AG04450 (cell line): ENCODE measurements around the gene CYP26C1. TPM values are rescaled to one million over a fixed set of nuclear protein-coding genes. Genes with fewer than 3 reads are reported as not detected.

Experiments used
- CTCF ChIA-PET: fragments of 300-600, 350-600 bp; formaldehyde crosslinking; extraction: SDS; loops from one replicate; lab custom pipeline; 2022; ENCODE audit warnings: antibody characterized with exemption, inconsistent platforms; lab: Charles Lee
- POLR2A ChIA-PET: fragments of 350-600 bp; formaldehyde crosslinking; extraction: SDS; loops from one replicate; lab custom pipeline; 2021; ENCODE audit warnings: antibody characterized with exemption, inconsistent platforms; lab: Yijun Ruan, JAX
- DNase-seq: peaks from one replicate; pipeline ENCODE4 v3.0.0-alpha.2; 2011; ENCODE audit warnings: low read depth, low spot score
- H3K27ac ChIP-seq: one replicate; pipeline ENCODE4 v1.5.1; 2012; ENCODE audit warnings: low read depth, low read length, control low read depth
- H3K27me3 ChIP-seq: one replicate; pipeline ENCODE4 v1.6.0; 2012; ENCODE audit warnings: low read length; ENCODE audit not compliant: control insufficient read depth, insufficient read depth
- H3K4me3 ChIP-seq: 2 replicates; pipeline ENCODE4 v1.5.1; 2011; ENCODE audit warnings: mild to moderate bottlenecking, low read depth, low read length, control low read depth
- H3K9me3 ChIP-seq: 2 replicates; pipeline ENCODE4 v1.5.1; 2012; ENCODE audit warnings: low read length; ENCODE audit not compliant: control insufficient read depth, insufficient read depth
- polyA plus RNA-seq: library from polyadenylated mRNA; depleted of rRNA; stranded (reverse); fragments of >200 nt; gene quantifications from 2 replicates; pipeline ENCODE4 v1.2.3, GENCODE V29; 2011
- TF ChIP-seq, protein P1 (sequence below): IDR thresholded peaks from 2 replicates; pipeline ENCODE4 v1.5.1; 2011; ENCODE audit warnings: low read depth, low read length, control low read depth, inconsistent platforms

CYP26C1 gene
- polyA plus RNA-seq, 1 experiment = not detected

DNA sequence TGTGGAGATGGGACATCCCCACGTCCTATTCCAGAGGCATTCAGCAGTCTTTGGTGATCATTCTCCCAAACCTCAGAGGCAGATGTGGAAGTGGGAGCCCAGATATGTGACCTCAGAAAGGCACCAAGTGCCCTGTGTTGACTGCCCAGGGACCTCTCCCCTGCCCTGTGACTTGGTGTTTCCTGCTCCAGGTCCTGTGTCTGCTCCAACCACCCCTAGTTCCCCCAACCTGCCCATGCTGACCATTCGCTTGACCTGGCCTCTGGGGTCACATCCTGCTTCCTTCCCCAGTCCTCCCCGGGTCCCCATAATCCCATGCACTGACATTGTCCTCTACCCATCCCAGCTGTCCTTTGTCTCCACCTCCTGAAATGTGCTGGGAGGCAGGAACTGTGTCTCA is 20.7 kb downstream of the CYP26C1 start:
- DNase-seq = no peak
- H3K9me3 ChIP-seq = no peaks in the 10 kb centered on the region
- TF ChIP-seq, protein P1, sequence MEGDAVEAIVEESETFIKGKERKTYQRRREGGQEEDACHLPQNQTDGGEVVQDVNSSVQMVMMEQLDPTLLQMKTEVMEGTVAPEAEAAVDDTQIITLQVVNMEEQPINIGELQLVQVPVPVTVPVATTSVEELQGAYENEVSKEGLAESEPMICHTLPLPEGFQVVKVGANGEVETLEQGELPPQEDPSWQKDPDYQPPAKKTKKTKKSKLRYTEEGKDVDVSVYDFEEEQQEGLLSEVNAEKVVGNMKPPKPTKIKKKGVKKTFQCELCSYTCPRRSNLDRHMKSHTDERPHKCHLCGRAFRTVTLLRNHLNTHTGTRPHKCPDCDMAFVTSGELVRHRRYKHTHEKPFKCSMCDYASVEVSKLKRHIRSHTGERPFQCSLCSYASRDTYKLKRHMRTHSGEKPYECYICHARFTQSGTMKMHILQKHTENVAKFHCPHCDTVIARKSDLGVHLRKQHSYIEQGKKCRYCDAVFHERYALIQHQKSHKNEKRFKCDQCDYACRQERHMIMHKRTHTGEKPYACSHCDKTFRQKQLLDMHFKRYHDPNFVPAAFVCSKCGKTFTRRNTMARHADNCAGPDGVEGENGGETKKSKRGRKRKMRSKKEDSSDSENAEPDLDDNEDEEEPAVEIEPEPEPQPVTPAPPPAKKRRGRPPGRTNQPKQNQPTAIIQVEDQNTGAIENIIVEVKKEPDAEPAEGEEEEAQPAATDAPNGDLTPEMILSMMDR = no peak
- H3K27ac ChIP-seq = no peak overlapping the region
- CTCF ChIA-PET = interaction anchor here (0.6 to 3.9 kb wide), 20 partner anchors 9 to 709 kb away, joined by 3 to 39 read pairs (median 8); no protein-coding TSS in a partner anchor
- H3K4me3 ChIP-seq = no peak overlapping the region
- POLR2A ChIA-PET = no interaction called here
- peaks cover 29% of the 10 kb centered on the region for H3K27me3 ChIP-seq

DNA sequence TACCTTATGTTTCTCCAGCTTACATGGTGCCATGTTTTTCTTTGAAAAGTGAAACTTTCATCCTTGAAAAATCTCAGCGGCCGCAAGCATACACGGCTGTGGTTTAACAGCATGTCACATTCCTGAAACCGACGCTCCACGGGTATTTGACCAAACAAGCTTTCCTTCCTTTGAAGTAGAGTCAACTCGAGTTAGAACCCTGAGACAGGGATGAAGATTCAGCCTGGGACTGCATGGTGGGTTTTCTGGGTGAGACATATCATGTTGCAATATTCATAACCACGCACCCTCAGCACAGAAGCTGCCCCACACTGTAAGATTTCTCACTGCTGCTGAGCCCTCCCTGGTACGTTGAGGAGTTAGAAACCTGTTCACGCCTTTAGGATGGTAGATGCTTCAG is 21.2 kb downstream of the CYP26C1 start:
- ChIA-PET CTCF (interaction anchor here (0.6 to 3.9 kb wide), 8 partner anchors 12 to 710 kb away, joined by 3 to 39 read pairs (median 14); no protein-coding TSS in a partner anchor), POLR2A (no interaction called here)
- H3K4me3 ChIP-seq = no peak overlapping the region
- H3K9me3 ChIP-seq = no peaks in the 10 kb centered on the region
- H3K27ac ChIP-seq = no peak overlapping the region
- TF ChIP-seq, protein P1 = no peak
- DNase-seq = no peak
- peaks cover 25% of the 10 kb centered on the region for H3K27me3 ChIP-seq

DNA sequence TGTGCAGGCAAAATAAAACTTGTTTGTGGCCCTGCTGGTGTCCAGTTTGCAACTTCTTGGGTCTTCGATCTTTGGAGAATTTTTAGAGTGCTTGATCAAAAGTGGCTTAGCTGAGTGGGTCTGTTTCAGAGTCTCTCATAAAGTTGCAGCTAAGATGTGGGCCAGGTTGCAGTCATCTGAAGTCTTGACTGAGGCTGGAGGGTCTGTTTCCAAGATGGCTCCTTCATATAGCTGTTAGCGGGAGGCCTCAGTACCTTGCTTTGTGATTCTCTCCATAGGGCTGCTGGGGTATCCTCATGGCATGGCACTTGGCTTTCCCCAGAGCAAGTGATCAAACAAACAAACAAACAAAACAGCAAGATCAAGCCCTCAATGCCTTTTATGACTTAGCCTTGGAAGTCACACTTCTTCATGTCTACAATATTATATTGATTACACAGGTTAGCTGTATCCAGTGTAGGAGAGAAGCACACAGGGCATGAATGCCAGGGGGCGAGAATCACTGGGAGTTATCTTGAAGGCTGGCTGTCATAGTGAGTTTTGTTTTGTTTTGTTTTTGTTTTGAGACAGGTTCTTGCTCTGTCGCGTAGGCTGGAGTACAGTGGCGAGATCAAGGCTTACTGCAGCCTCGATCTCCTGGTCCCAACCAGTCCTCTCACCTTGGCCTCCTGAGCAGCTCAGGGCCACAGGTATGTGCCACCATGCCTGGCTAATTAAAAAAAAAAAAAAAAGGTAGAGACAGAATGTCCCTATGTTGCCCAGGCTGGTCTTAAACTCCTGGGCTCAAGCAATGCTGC is 23.3 kb downstream of the CYP26C1 start:
- Histone ChIP-seq H3K9me3 (no peaks in the 10 kb centered on the region), H3K4me3 (no peak overlapping the region), H3K27ac (no peak overlapping the region), H3K27me3 (peaks cover 29% of the 10 kb centered on the region)
- POLR2A ChIA-PET = no interaction called here
- CTCF ChIA-PET = interaction anchor here (1.1 kb wide), 1 partner anchor 11 kb away, joined by 3 read pairs; no protein-coding TSS in a partner anchor
- TF ChIP-seq, protein P1 = no peak
- no peak for DNase-seq

DNA sequence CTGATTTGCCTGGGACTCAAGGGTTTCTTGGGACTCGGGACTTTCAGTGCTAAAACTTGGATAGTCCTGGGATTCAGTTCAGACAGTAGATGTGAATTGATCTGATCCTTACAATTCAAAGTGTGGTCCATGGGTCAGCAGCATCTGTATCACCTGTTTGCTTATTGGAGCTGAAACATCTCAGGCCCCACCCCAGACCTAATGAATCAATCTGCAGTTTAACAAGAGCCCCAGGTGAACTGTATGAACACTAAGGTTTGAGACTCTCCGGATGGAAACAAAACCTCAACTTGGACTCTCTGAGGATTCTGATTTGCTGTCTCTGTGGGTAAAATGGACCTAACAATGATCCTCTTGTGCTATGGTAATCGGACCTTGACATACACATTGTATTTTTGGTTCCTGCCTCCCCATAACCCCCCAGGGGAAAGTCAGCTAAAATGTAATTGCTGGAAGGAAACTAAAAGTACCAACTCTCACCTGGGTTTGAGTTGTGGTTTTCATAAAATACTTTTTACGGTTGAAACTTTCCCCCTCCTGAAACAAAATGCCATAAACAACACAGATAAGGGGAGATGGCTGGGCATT is 24.8 kb downstream of the CYP26C1 start:
- no peaks in the 10 kb centered on the region for H3K9me3 ChIP-seq
- POLR2A ChIA-PET = no interaction called here
- no peak overlapping the region for H3K4me3 ChIP-seq
- TF ChIP-seq, protein P1 = no peak
- no peak overlapping the region for H3K27ac ChIP-seq
- peaks cover 21% of the 10 kb centered on the region for H3K27me3 ChIP-seq
- CTCF ChIA-PET = no interaction called here
- DNase-seq = no peak

DNA sequence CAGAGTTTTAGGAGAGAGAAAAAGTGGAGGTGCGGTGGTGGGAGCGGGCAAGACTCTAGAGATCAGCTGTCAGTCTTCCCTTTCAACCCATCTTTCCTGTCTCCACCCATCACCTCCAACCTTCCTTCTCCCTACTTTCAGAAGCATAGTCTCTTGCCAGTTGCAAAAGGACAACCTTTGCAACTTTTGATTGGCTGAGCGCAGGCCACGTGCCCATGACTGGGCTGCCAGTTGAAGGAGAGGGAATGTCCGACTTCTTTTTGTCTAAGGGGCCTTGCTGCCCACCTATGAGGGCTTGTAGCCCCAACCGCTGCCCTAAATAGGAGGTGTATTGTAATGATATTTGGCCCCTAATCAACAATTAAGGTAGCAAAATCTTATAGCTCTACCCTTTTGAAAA is 25.7 kb downstream of the CYP26C1 start:
- CTCF ChIA-PET = no interaction called here
- TF ChIP-seq, protein P1 = no peak
- POLR2A ChIA-PET = no interaction called here

More for the DNA sequence above, 25.7 kb downstream of the CYP26C1 start:
- Histone ChIP-seq H3K27me3 (peaks cover 19% of the 10 kb centered on the region), H3K4me3 (no peak overlapping the region), H3K27ac (no peak overlapping the region), H3K9me3 (no peaks in the 10 kb centered on the region)
- no peak for DNase-seq
